ENCODE results near the gene LRRC56. TPM values are rescaled to one million over a fixed set of nuclear protein-coding genes. Genes with fewer than 3 reads are reported as not detected.

LRRC56 gene
- total RNA-seq, 3 donors from 2014 or later, result 0.16 to 1.6 (median 1.3) TPM

DNA sequence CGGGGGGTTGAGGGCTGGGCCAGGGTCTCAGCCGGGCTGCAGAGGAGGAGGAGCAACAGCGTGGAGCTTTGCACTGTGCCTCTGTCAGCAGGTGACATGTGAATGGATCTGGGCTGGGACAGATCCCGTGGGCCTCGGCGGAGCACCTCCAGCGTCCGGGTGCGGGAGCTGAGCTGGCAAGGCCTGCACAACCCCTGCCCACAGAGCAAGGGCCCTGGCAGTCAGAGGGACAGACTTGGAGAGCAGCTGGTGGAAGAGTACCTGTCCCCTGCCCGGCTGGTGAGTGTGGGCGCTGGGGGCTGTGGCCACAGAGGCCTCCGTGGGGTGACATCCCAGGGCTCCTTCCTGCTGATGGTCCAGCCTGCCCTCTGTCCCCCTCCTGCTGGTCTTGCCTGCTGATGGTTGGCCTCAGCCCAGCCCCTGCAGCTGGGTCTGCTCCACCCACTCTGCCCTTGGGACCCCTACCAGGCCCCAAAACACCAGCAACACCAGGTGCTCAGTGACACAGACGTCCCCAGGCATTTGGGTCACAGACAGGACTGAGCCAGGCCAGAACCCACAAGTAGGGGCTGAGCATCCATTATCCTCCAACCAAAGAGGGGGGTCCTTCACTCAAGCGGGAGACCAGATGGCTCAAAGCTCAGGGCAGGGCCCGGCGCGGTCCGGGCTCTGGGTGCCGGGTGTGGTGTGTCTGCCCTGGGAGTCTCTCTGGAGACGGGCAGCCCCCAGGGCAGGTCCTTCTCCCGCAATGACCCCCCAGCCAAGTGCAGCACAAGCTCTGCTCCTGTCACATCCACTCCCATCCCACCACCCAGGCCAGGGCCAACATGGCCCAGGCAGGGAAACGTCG lies 3.5 kb downstream of the LRRC56 start:
- TF ChIP-seq POLR2AphosphoS5 (IDR thresholded peaks at IDR 0.05), result no peak
- TF ChIP-seq POLR2A (IDR thresholded peaks at IDR 0.05), result no peak
- TF ChIP-seq, protein P1, sequence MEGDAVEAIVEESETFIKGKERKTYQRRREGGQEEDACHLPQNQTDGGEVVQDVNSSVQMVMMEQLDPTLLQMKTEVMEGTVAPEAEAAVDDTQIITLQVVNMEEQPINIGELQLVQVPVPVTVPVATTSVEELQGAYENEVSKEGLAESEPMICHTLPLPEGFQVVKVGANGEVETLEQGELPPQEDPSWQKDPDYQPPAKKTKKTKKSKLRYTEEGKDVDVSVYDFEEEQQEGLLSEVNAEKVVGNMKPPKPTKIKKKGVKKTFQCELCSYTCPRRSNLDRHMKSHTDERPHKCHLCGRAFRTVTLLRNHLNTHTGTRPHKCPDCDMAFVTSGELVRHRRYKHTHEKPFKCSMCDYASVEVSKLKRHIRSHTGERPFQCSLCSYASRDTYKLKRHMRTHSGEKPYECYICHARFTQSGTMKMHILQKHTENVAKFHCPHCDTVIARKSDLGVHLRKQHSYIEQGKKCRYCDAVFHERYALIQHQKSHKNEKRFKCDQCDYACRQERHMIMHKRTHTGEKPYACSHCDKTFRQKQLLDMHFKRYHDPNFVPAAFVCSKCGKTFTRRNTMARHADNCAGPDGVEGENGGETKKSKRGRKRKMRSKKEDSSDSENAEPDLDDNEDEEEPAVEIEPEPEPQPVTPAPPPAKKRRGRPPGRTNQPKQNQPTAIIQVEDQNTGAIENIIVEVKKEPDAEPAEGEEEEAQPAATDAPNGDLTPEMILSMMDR (IDR thresholded peaks at IDR 0.05), result no peak
- Histone ChIP-seq H3K27ac (no peak overlapping the region), H3K36me3 (no peaks in the 10 kb centered on the region), H3K4me3 (no peak overlapping the region), H3K4me1 (peaks cover 0 to 3% of the 10 kb centered on the region in 2 donors), H3K27me3 (no peaks in the 10 kb centered on the region), H3K9me3 (no peaks in the 10 kb centered on the region)
- DNase-seq (ENCODE audit: low spot score in 2 of 2), result no peak
- intact Hi-C loops (cut with DNase I; ENCODE audit: low total_unique reads), result no loop called here

DNA sequence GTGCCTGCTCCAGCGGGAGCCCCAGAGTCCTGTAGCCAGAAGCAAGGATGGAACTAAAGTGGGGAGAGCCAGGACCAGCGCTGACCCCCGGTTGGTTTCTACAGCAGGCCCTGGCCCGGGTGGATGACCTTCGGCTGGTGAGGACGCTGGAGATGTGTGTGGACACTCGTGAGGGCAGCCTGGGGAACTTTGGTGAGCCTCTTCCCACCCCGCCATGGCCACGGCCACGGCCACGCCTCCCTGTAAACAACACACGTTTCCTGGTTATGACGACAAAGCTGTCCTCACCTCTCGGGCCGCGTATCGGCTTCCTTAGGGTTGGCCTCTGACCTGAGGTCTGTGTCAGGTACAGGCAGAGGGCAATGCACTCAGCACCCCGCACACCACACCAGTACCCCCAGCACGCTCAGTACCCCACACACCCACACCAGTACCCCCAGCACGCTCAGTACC lies 4.1 kb downstream of the LRRC56 start:
- Histone ChIP-seq H3K9me3 (no peaks in the 10 kb centered on the region), H3K4me3 (no peak overlapping the region), H3K4me1 (no peaks in the 10 kb centered on the region), H3K27me3 (no peaks in the 10 kb centered on the region), H3K36me3 (no peaks in the 10 kb centered on the region), H3K27ac (no peak overlapping the region)
- intact Hi-C loops (cut with DNase I; ENCODE audit: low total_unique reads), result no loop called here
- DNase-seq (ENCODE audit: low spot score in 2 of 2), result no peak
- TF ChIP-seq, protein P1 (IDR thresholded peaks at IDR 0.05), result no peak
- TF ChIP-seq POLR2A (IDR thresholded peaks at IDR 0.05) (no peak), POLR2AphosphoS5 (IDR thresholded peaks at IDR 0.05) (no peak)

DNA sequence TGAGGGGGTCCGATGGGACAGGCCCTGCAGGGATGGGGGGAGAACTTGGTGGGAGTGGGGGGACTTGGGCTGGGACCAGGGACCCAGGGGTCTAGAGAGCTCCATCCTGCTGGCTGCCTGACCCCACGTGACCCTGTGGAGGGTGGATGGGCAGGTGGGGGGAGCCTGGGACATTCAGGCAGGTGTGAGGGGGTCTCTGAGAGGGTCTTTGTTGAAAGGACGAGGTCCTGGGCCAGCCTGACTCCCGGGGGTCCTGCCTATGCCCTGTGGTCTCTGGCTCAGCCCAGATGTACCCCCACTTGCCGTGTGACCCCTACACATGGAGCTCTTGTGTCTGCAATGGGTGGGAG lies 7.5 kb downstream of the LRRC56 start:
- Histone ChIP-seq H3K4me1 (no peaks in the 10 kb centered on the region), H3K4me3 (no peak overlapping the region), H3K27ac (no peak overlapping the region), H3K9me3 (no peaks in the 10 kb centered on the region), H3K27me3 (no peaks in the 10 kb centered on the region), H3K36me3 (no peaks in the 10 kb centered on the region)
- intact Hi-C loops (cut with DNase I; ENCODE audit: low total_unique reads), result no loop called here
- TF ChIP-seq, protein P1 (IDR thresholded peaks at IDR 0.05), result no peak
- no peak for TF ChIP-seq POLR2AphosphoS5 (IDR thresholded peaks at IDR 0.05)
- no peak for TF ChIP-seq POLR2A (IDR thresholded peaks at IDR 0.05)
- DNase-seq (ENCODE audit: low spot score in 2 of 2), result no peak

DNA sequence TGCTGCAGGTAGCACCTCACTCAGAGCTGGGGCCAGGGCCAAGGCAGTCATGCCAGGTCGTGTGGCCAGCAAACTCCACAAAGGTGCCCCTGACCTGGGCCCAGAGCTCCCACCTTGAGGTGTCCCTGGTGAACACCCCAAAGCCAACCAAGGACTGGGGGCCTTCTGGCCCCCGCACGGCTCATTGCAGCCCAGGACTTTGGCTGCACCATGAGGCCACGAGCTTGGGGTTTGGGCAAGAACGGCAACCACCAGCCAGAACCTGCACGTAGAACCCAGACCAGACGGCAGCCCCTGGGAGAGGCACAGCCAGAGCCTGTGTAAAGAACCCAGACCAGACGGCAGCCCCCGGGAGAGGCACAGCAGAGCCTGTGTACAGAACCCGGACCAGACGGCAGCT lies 7.8 kb downstream of the LRRC56 start:
- DNase-seq (ENCODE audit: low spot score in 2 of 2), result no peak
- no peak overlapping the region for H3K4me3 ChIP-seq
- no peak overlapping the region for H3K27ac ChIP-seq
- intact Hi-C loops (cut with DNase I; ENCODE audit: low total_unique reads), result no loop called here
- TF ChIP-seq POLR2A (IDR thresholded peaks at IDR 0.05) (no peak), POLR2AphosphoS5 (IDR thresholded peaks at IDR 0.05) (no peak)
- TF ChIP-seq, protein P1 (IDR thresholded peaks at IDR 0.05), result no peak
- H3K4me1 ChIP-seq, result no peaks in the 10 kb centered on the region
- H3K9me3 ChIP-seq, result no peaks in the 10 kb centered on the region
- H3K27me3 ChIP-seq, result no peaks in the 10 kb centered on the region
- no peaks in the 10 kb centered on the region for H3K36me3 ChIP-seq

Measured in breast epithelium (tissue), 4 donors.